GM12875 (cell line): Measurements from ENCODE around the gene FUS.
"Not testable (repeated sequence)": the region's sequence is repeated elsewhere in the genome, so short reads cannot be mapped to it uniquely, and the experiment has no call there.

Experiments
- H3K4me3 ChIP-seq: one replicate; pipeline ENCODE4 v1.5.1; 2011; ENCODE audit warnings: low read depth, low read length, control low read depth
- CTCF ChIP-seq: IDR thresholded peaks from 2 replicates; pipeline ENCODE4 v1.5.1; 2011; ENCODE audit warnings: low read depth, mild to moderate bottlenecking, control low read depth, inconsistent platforms, low read length, moderate library complexity, borderline replicate concordance; ENCODE audit not compliant: insufficient read depth

Gene FUS

GRCh38 chr16:31157136-31157535 lies 22.8 kb upstream of the FUS start:
- no peak for TF ChIP-seq CTCF
- no peak overlapping the region for H3K4me3 ChIP-seq

GRCh38 chr16:31167315-31167714 lies 12.6 kb upstream of the FUS start:
- no peak overlapping the region for H3K4me3 ChIP-seq

GRCh38 chr16:31168848-31169247 lies 11.1 kb upstream of the FUS start:
- TF ChIP-seq CTCF = no peak
- no peak overlapping the region for H3K4me3 ChIP-seq

More at GRCh38 chr16:31167315-31167714, 12.6 kb upstream of the FUS start:
- TF ChIP-seq CTCF = no peak

GRCh38 chr16:31170048-31170447 lies 9.9 kb upstream of the FUS start:
- not testable (repeated sequence) for H3K4me3 ChIP-seq

- no peak for TF ChIP-seq CTCF
- H3K4me3 ChIP-seq = no peak overlapping the region
Measured at GRCh38 chr16:31177136-31177535, 2.8 kb upstream of the FUS start.

- H3K4me3 ChIP-seq = peak overlapping the region; percentile 73
- no peak for TF ChIP-seq CTCF
Measured at GRCh38 chr16:31179219-31179746, 656 bp upstream of the FUS start.

GRCh38 chr16:31181102-31181830 lies 1.3 kb downstream of the FUS start:
- no peak for TF ChIP-seq CTCF

More at GRCh38 chr16:31181102-31181830, 1.3 kb downstream of the FUS start:
- H3K4me3 ChIP-seq = peak overlapping the region; percentile 73
